Suprapubic skin (tissue), 3 donors: ENCODE measurements around the gene SLC35E3.

Experiments
- POLR2A ChIP-seq, 2 donors: fragments of 450-650 bp; IDR thresholded peaks; one replicate each; pipeline ENCODE4 v1.6.1; 2017; ENCODE audit warnings: antibody characterized with exemption in 2 of 2, mild to moderate bottlenecking in 2 of 2, moderate library complexity in 2 of 2
- TF ChIP-seq, protein P1 (sequence below), 2 donors: fragments of 200-600 bp in 1 of 2; fragments of 450-650 bp in 1 of 2; sonication (generic) in 1 of 2; IDR thresholded peaks; one replicate each; pipeline ENCODE4 v1.5.1; 2016 to 2019; ENCODE audit warnings: antibody characterized with exemption in 2 of 2, mild to moderate bottlenecking in 1 of 2, moderate library complexity in 1 of 2

- TF ChIP-seq, protein P1, sequence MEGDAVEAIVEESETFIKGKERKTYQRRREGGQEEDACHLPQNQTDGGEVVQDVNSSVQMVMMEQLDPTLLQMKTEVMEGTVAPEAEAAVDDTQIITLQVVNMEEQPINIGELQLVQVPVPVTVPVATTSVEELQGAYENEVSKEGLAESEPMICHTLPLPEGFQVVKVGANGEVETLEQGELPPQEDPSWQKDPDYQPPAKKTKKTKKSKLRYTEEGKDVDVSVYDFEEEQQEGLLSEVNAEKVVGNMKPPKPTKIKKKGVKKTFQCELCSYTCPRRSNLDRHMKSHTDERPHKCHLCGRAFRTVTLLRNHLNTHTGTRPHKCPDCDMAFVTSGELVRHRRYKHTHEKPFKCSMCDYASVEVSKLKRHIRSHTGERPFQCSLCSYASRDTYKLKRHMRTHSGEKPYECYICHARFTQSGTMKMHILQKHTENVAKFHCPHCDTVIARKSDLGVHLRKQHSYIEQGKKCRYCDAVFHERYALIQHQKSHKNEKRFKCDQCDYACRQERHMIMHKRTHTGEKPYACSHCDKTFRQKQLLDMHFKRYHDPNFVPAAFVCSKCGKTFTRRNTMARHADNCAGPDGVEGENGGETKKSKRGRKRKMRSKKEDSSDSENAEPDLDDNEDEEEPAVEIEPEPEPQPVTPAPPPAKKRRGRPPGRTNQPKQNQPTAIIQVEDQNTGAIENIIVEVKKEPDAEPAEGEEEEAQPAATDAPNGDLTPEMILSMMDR (IDR thresholded peaks at IDR 0.05), result no peak
- no peak for TF ChIP-seq POLR2A (IDR thresholded peaks at IDR 0.05)
Measured at GRCh38 chr12:68779280-68779679, 33.3 kb downstream of the SLC35E3 start.
